Astrocyte of the cerebellum (primary cell): ENCODE measurements around the gene SH3BGR.

Experiments
- DNase-seq: peaks from one replicate; pipeline ENCODE4 v3.0.0-alpha.2; 2011; ENCODE audit warnings: low read depth
- H3K4me3 ChIP-seq: 2 replicates; pipeline ENCODE4 v1.5.1; 2011; ENCODE audit warnings: mild to moderate bottlenecking, low read depth, low read length, moderate library complexity
- in situ Hi-C: cut with HindIII; loops from 2 replicates; pipeline ENCODE4 v1.10.0; 2017; ENCODE audit warnings: low sequenced_read_pairs
- TF ChIP-seq, protein P1 (sequence below): IDR thresholded peaks from 2 replicates; pipeline ENCODE4 v1.5.1; 2012; ENCODE audit warnings: low read length, low read depth, moderate library complexity, mild to moderate bottlenecking; ENCODE audit errors: missing control alignments

Gene SH3BGR

DNA sequence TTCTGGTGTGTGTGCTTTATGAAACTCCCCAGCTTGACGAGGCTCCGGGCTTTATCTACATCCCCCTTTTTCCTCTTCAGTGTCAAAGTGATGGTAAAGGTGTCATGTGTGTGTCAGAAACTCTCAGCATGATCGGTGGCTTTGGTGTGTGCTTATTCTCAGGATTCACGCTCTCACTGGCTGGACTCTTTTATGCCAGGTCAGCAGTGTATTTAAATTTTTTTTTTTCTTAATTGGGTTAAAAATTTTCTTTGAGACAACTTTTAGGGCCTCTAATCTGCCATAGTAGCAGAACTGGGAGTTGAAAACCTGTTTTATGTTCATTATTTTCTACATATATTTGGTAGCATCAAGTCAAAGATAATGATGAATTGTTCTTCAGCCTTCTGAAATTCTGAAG is 21.0 kb downstream of the SH3BGR start:
- TF ChIP-seq, protein P1, sequence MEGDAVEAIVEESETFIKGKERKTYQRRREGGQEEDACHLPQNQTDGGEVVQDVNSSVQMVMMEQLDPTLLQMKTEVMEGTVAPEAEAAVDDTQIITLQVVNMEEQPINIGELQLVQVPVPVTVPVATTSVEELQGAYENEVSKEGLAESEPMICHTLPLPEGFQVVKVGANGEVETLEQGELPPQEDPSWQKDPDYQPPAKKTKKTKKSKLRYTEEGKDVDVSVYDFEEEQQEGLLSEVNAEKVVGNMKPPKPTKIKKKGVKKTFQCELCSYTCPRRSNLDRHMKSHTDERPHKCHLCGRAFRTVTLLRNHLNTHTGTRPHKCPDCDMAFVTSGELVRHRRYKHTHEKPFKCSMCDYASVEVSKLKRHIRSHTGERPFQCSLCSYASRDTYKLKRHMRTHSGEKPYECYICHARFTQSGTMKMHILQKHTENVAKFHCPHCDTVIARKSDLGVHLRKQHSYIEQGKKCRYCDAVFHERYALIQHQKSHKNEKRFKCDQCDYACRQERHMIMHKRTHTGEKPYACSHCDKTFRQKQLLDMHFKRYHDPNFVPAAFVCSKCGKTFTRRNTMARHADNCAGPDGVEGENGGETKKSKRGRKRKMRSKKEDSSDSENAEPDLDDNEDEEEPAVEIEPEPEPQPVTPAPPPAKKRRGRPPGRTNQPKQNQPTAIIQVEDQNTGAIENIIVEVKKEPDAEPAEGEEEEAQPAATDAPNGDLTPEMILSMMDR: no peak
- in situ Hi-C loops: no loop called here
- H3K4me3 ChIP-seq: no peak overlapping the region
- DNase-seq: no peak

DNA sequence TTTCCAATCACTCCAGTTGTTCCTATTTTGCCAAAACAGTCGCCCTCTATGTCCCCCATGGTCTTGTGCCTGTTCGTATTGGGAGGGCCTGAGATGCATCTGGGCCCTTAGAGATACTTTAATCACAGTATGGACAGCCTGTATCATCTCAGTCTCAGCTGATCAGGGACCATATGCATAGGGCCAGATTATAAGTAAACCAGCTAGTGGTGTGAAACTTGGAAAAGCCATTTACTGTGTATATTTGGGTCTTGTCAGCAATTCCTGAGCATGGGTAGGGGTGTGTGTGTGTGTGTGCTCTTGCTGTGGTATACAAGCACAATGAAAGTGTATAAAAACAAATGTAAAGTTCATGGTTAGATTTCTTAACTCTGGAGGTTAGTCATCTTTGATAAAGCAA is 22.8 kb downstream of the SH3BGR start:
- in situ Hi-C loops: no loop called here
- DNase-seq: no peak
- TF ChIP-seq, protein P1: no peak
- H3K4me3 ChIP-seq: no peak overlapping the region

DNA sequence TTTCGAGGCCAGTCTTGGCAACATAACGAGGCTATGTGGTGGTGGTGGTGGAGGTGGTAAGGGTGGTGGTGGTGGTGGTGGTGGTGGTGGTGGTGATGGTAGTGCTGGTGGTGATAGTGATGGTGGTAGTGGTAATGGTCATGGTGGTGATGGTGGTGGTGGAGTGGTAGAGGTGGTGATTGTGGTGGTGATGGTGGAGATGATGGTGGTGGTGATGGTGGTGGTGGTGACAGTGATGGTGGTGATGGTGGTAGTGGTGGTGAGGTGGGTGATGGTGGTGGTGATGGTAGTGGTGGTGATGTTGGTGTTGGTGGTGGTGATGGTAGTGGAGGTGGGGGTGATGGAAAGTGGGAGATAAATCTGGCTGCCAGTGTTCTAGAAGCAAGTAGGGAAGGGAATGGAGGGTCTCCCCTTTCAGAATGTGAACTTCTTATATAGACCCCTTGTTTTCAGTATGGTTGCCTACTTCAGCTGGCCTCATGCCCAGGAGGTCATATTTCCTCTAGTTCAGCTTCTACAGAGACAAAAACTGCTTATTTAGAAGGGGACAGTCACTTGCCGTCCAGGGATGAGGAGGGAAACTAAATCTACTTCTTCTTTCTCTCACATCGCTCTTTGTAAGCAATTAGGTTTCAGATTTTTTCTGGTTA is 27.5 kb downstream of the SH3BGR start:
- in situ Hi-C loops: no loop called here
- TF ChIP-seq, protein P1: no peak

DNA sequence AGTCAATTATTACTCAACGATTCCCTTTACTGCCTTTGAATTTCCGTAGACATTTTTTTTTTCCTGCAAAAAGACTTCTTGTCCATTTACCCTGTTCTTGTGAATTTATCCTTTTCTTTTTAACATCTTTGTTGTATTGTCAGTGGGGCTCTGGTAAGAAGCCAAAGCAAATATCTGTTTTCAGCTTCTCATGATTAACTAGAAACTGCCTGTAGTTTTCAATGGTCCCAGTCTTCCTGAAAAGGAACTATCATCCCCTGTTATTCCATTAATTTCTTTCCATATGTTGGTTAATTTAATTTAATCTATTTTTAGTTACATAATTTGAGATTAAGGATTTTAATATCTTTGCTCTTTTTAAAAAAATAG is 28.0 kb downstream of the SH3BGR start:
- H3K4me3 ChIP-seq: no peak overlapping the region
- no peak for DNase-seq
- in situ Hi-C loops: no loop called here
- TF ChIP-seq, protein P1: no peak

More for the DNA sequence above, 27.5 kb downstream of the SH3BGR start:
- H3K4me3 ChIP-seq: no peak overlapping the region
- no peak for DNase-seq

DNA sequence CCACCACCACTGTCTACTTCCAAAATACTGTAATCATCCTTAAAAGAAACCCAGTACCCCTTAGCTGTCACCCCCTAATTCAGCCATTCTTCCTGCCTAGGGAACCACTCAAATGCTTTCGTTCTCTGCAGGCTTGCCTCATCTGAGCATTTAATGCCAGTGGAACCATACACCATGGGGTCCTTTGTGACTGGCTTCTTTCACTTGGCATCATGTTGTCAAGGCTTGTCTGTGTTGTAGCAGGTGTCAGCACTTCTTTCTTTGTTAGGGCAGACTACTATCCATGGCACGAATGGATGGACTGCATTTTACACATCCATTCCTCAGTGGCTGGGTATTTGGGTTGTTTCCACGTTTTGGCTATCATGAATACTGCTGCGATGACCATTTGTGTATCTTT is 28.5 kb downstream of the SH3BGR start:
- no peak overlapping the region for H3K4me3 ChIP-seq
- DNase-seq: no peak
- in situ Hi-C loops: no loop called here
- TF ChIP-seq, protein P1: no peak

DNA sequence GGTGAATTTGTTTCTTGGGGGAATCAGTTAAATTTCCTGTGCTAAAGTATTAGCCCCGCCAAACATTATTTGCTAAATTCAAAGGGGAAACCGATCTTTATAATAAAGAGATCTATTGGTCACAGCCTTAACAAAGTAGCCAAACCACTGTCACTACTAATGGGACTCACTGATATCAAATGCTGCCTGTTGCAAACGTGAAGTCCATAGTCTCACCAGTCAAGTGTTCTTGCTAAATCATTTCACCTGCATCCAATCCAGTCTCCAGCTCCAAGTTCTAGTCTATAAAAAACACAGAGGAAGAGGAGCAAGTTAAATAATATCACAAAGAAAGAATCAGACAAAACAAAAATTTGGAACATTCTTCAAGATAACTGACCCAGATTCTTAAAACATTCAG is 30.1 kb downstream of the SH3BGR start:
- DNase-seq: no peak
- in situ Hi-C loops: no loop called here
- H3K4me3 ChIP-seq: no peak overlapping the region
- TF ChIP-seq, protein P1: no peak
